ENCODE data around the gene CDHR4.

- TF ChIP-seq CTCF (IDR thresholded peaks at IDR 0.05 in 2 of 3, conservative IDR thresholded peaks at IDR 0.05 in 1 of 3; ENCODE audit: insufficient read depth in 2 of 3, low read depth in 1 of 3, low read length in 3 of 3): no peak
- TF ChIP-seq POLR2AphosphoS5 (IDR thresholded peaks at IDR 0.05; ENCODE audit: control insufficient read depth, insufficient read depth, low read depth, low read length): no peak
- no peak for TF ChIP-seq TOE1 (IDR thresholded peaks at IDR 0.05; ENCODE audit: borderline replicate concordance)
- TF ChIP-seq TOE1 (CRISPR knock-in tag; IDR thresholded peaks at IDR 0.05; ENCODE audit: borderline replicate concordance, low read depth): no peak
- no peak for TF ChIP-seq SMC3 (conservative IDR thresholded peaks at IDR 0.05; ENCODE audit: insufficient read depth, low read depth, low read length)
- TF ChIP-seq EP300 (IDR thresholded peaks at IDR 0.05; ENCODE audit: low read length): no peak
Measured at GRCh38 chr3:49791571-49791970, 8.1 kb downstream of the CDHR4 start.
